MCF 10A (cell line): Measurements from ENCODE around the gene ACTR1B. TPM values are rescaled to one million over a fixed set of nuclear protein-coding genes. Genes with fewer than 3 reads are reported as not detected.

Experiments used
- BruUV-seq: library from RNA; stranded (reverse); fragments of 400-500 nt; replicated peaks from 2 replicates; lab custom pipeline; 2021; lab: Mats Ljungman, UMichigan
- CTCF ChIA-PET: fragments of 300-600 bp; sonication (Branson Sonifier 250); formaldehyde crosslinking; extraction: SDS; loops from one replicate; lab custom pipeline; 2021; ENCODE audit warnings: antibody characterized with exemption, inconsistent platforms; lab: Yijun Ruan, JAX
- POLR2A ChIA-PET: fragments of 300-600, 350-650 bp; sonication (Branson Sonifier 250); formaldehyde crosslinking; extraction: SDS; loops from one replicate; lab custom pipeline; 2020; ENCODE audit warnings: antibody characterized with exemption, inconsistent platforms; lab: Yijun Ruan, JAX
- DNase-seq: peaks from one replicate; pipeline ENCODE4 v3.0.0-alpha.2; 2018; ENCODE audit not compliant: unreplicated experiment
- H3K27ac Mint-ChIP-seq: one replicate; pipeline ENCODE4 v1.8.0; 2022; ENCODE audit warnings: mild to moderate bottlenecking, low read depth, mixed read lengths; ENCODE audit not compliant: unreplicated experiment
- H3K27me3 Mint-ChIP-seq: one replicate; pipeline ENCODE4 v1.8.0; 2022; ENCODE audit warnings: mixed read lengths; ENCODE audit not compliant: insufficient read depth, unreplicated experiment
- H3K36me3 Mint-ChIP-seq: one replicate; pipeline ENCODE4 v1.8.0; 2022; ENCODE audit warnings: mild to moderate bottlenecking, moderate library complexity, mixed read lengths; ENCODE audit not compliant: insufficient read depth, unreplicated experiment
- H3K4me1 Mint-ChIP-seq: one replicate; pipeline ENCODE4 v1.8.0; 2022; ENCODE audit warnings: mixed read lengths; ENCODE audit not compliant: insufficient read depth, unreplicated experiment
- H3K4me3 Mint-ChIP-seq: one replicate; pipeline ENCODE4 v1.8.0; 2022; ENCODE audit warnings: mild to moderate bottlenecking, moderate library complexity, mixed read lengths; ENCODE audit not compliant: unreplicated experiment
- H3K9me3 Mint-ChIP-seq: one replicate; pipeline ENCODE4 v1.8.0; 2022; ENCODE audit warnings: mixed read lengths; ENCODE audit not compliant: unreplicated experiment
- intact Hi-C: fragments of 100-400 bp; cut with micrococcal nuclease; formaldehyde crosslinking; loops from 2 replicates; pipeline ENCODE4 v1.14.1; 2022
- total RNA-seq: library from RNA; stranded (reverse); gene quantifications from 2 replicates; pipeline ENCODE4 v1.2.3, GENCODE V29; 2022
- TF ChIP-seq, protein P1 (sequence below): fragments of 200-600 bp; IDR thresholded peaks from one replicate; pipeline ENCODE4 v1.8.0; 2022; ENCODE audit warnings: antibody characterized with exemption, mild to moderate bottlenecking; ENCODE audit not compliant: unreplicated experiment

The ACTR1B gene
- total RNA-seq, 1 experiment from 2014 or later, result 63.7 TPM

DNA sequence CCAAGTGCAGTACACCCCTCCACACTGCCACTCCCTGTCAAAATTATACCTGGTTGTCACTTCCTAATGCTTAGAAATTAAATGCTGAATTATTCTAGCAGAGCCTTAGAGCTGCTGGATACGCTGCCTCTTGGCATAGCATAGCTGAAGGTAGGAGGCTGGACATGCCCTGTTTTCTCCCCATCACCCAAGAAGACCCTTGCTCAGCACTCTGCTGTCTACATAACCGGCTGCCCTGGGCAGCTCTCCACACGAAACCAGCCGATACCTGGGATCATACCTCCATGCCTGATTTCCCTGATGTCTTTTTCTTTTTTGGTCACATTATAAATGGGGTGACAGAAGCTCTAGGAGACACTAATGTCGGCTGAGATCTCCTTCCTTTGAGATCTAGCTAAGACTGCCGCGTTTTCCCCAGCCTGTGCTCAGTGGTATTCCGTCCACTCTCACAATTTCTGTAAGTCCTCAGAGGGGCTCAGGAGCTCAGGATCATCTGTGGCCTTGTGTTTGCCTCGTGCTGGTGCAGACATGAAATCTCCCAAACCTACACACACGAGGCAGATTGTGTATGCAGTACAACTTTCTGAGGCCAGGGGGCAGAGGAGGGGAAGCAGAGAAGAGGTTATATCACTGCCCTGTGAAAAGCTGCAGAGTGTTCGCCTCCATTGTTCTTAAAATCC, 36.1 kb upstream of the ACTR1B start:
- Mint-ChIP-seq H3K27ac (no peak overlapping the region), H3K4me3 (no peak overlapping the region), H3K36me3 (no peaks in the 10 kb centered on the region), H3K27me3 (no peaks in the 10 kb centered on the region), H3K9me3 (no peaks in the 10 kb centered on the region), H3K4me1 (peaks cover 14% of the 10 kb centered on the region)
- ChIA-PET POLR2A (interaction anchor here (0.8 to 2.9 kb wide), 3 partner anchors 36 to 109 kb away, joined by 6 to 10 read pairs (median 8); partner anchors contain the start of genes ACTR1B and COX5B), CTCF (interaction anchor here (0.5 to 6.3 kb wide), 64 partner anchors 8 to 1633 kb away, joined by 3 to 102 read pairs (median 4); partner anchors contain the start of genes ACTR1B, COX5B and ZAP70)
- no TSS peak for BruUV-seq
- DNase-seq, result peak; percentile 75
- TF ChIP-seq, protein P1, sequence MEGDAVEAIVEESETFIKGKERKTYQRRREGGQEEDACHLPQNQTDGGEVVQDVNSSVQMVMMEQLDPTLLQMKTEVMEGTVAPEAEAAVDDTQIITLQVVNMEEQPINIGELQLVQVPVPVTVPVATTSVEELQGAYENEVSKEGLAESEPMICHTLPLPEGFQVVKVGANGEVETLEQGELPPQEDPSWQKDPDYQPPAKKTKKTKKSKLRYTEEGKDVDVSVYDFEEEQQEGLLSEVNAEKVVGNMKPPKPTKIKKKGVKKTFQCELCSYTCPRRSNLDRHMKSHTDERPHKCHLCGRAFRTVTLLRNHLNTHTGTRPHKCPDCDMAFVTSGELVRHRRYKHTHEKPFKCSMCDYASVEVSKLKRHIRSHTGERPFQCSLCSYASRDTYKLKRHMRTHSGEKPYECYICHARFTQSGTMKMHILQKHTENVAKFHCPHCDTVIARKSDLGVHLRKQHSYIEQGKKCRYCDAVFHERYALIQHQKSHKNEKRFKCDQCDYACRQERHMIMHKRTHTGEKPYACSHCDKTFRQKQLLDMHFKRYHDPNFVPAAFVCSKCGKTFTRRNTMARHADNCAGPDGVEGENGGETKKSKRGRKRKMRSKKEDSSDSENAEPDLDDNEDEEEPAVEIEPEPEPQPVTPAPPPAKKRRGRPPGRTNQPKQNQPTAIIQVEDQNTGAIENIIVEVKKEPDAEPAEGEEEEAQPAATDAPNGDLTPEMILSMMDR, result peak; percentile 68
- intact Hi-C loops, result loop anchor here (1.0 to 2.0 kb wide), 3 partner anchors 48 to 685 kb away; no protein-coding TSS in a partner anchor

DNA sequence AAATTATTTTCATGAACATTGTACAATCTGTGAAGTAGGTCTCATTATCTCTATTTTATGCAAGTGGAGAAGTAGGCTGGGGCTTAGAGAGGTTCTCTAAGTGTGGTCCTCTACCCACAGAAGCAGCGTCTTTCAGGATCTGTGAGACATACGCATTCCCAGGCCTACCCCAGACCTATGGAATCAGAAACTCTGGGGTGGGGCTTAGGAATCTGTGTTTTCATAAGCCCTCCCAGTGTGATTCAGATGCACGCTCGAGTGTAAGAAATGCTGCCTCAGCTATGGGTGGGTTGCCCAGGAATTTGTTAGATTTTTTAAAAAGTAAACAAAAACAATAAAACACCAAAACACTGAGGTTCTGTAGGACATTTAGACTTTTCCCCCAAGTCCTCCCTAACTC, 34.7 kb upstream of the ACTR1B start:
- Mint-ChIP-seq H3K4me3 (no peak overlapping the region), H3K27ac (no peak overlapping the region), H3K27me3 (no peaks in the 10 kb centered on the region), H3K36me3 (no peaks in the 10 kb centered on the region), H3K4me1 (peaks cover 14% of the 10 kb centered on the region), H3K9me3 (no peaks in the 10 kb centered on the region)
- TF ChIP-seq, protein P1, result no peak
- intact Hi-C loops, result no loop called here
- DNase-seq, result no peak
- CTCF ChIA-PET, result interaction anchor here (0.6 to 6.3 kb wide), 25 partner anchors 10 to 1631 kb away, joined by 3 to 102 read pairs (median 4); partner anchors contain the start of genes ACTR1B and COX5B
- no TSS peak for BruUV-seq
- POLR2A ChIA-PET, result interaction anchor here (0.8 to 3.6 kb wide), 7 partner anchors 34 to 686 kb away, joined by 3 to 41 read pairs (median 6); partner anchors contain the start of genes ACTR1B, ANKRD36B and COX5B

DNA sequence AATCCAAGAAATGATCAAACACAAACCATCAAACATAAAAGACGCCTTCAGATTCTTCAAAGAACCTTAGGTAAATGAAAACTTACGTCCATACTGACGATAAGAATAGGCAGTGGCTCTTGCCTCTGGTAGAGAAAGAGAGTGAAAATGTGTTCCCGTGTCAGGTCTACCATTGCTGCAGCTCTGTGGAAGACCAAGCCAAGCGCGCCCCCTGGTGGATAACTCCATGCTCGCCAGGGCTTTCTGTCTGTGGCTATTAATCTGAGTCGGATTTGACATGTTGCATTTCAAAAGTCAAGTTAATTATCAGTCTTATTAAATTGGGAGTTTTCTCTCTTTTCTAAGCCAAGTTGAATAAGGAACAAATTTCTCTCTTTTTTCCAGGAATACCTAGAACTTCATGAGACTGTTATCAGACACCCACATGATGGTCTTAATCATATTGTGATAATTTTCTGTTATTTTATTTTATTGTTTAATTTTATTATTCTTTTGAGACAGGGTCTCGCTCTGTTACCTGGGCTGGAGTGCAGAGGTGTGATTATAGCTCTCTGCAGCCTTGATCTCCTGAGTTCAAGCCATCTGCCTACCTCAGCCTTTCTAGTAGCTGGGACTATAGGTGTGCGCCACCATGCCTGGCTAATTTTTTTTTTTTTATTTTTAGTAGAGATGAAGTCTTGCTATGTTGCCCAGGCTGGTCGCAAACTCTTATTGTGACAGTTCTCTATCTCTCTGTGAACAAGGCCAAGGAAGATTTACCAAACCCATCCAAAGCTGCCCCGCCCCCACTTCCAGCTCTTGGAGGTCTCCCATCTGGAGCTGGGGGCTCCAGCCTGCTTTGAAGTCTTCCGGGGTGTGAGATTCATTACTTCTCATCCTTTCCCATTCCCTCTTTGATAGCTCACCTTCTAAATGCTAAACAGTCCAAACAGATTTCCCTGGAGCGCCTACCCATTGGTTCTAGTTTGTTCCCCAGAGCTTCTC, 33.7 kb upstream of the ACTR1B start:
- H3K36me3 Mint-ChIP-seq, result no peaks in the 10 kb centered on the region
- no peak overlapping the region for H3K27ac Mint-ChIP-seq
- no TSS peak for BruUV-seq
- ChIA-PET CTCF (interaction anchor here (0.6 to 6.3 kb wide), 33 partner anchors 8 to 1633 kb away, joined by 3 to 102 read pairs (median 5); partner anchors contain the start of genes ACTR1B and COX5B), POLR2A (interaction anchor here (0.6 to 3.6 kb wide), 7 partner anchors 12 to 687 kb away, joined by 3 to 41 read pairs (median 7); partner anchors contain the start of genes ACTR1B, ANKRD36B and COX5B)
- peaks cover 14% of the 10 kb centered on the region for H3K4me1 Mint-ChIP-seq
- no peaks in the 10 kb centered on the region for H3K9me3 Mint-ChIP-seq
- peak; percentile 84 for DNase-seq
- intact Hi-C loops, result loop anchor here (1.0 kb wide), 2 partner anchors 33 to 107 kb away; partner anchors contain the start of gene ACTR1B
- H3K27me3 Mint-ChIP-seq, result no peaks in the 10 kb centered on the region
- no peak overlapping the region for H3K4me3 Mint-ChIP-seq
- TF ChIP-seq, protein P1, result peak; percentile 92
